Caco-2 (cell line): ENCODE results near the gene KIAA0513. TPM values are rescaled to one million over a fixed set of nuclear protein-coding genes. Genes with fewer than 3 reads are reported as not detected.

ENCODE experiments used
- BruUV-seq: library from RNA; stranded (reverse); fragments of 400-500 nt; replicated peaks from 2 replicates; lab custom pipeline; 2021; lab: Mats Ljungman, UMichigan
- CTCF ChIA-PET: fragments of 300-600 bp; sonication (Branson Sonifier 250); formaldehyde crosslinking; loops from one replicate; lab custom pipeline; 2022; ENCODE audit warnings: antibody characterized with exemption; lab: Charles Lee
- POLR2A ChIA-PET: fragments of 300-600 bp; sonication (Branson Sonifier 250); formaldehyde crosslinking; loops from one replicate; lab custom pipeline; 2022; ENCODE audit warnings: antibody characterized with exemption; lab: Charles Lee
- DNase-seq, 2 experiments: peaks; one replicate each; pipeline versions ENCODE4 v3.0.0 to v3.0.0-alpha.2; 2020 to 2022
- H3K27me3 ChIP-seq: replicated peaks from 2 replicates; pipeline ENCODE4 v1.6.0; 2011; ENCODE audit warnings: low read length; ENCODE audit not compliant: control insufficient read depth, insufficient read depth
- H3K36me3 ChIP-seq: 2 replicates; pipeline ENCODE4 v1.5.1; 2011; ENCODE audit warnings: low read length; ENCODE audit not compliant: control insufficient read depth, insufficient read depth
- H3K4me1 ChIP-seq: fragments of 250-450 bp; sonication (Bioruptor Pico); 2 replicates; pipeline ENCODE4 v1.5.1; 2020; ENCODE audit warnings: mild to moderate bottlenecking
- H3K4me3 ChIP-seq: 2 replicates; pipeline ENCODE4 v1.5.1; 2011; ENCODE audit warnings: low read depth, mild to moderate bottlenecking, control low read depth, low read length
- H3K9me3 ChIP-seq: fragments of 250-450 bp; sonication (Bioruptor Pico); 2 replicates; pipeline ENCODE4 v1.5.1; 2020; ENCODE audit warnings: mild to moderate bottlenecking, moderate library complexity
- H3K27ac Mint-ChIP-seq: one replicate; pipeline ENCODE4 v1.8.0; 2022; ENCODE audit warnings: mixed read lengths; ENCODE audit not compliant: unreplicated experiment
- H3K27me3 Mint-ChIP-seq: one replicate; pipeline ENCODE4 v1.8.0; 2022; ENCODE audit warnings: mixed read lengths; ENCODE audit not compliant: insufficient read depth, unreplicated experiment
- H3K36me3 Mint-ChIP-seq: one replicate; pipeline ENCODE4 v1.8.0; 2022; ENCODE audit warnings: mild to moderate bottlenecking, mixed read lengths; ENCODE audit not compliant: insufficient read depth, unreplicated experiment
- H3K4me1 Mint-ChIP-seq: one replicate; pipeline ENCODE4 v1.8.0; 2022; ENCODE audit warnings: low read depth, mixed read lengths; ENCODE audit not compliant: unreplicated experiment
- H3K4me3 Mint-ChIP-seq: one replicate; pipeline ENCODE4 v1.8.0; 2022; ENCODE audit warnings: mild to moderate bottlenecking, moderate library complexity, mixed read lengths; ENCODE audit not compliant: unreplicated experiment
- H3K9me3 Mint-ChIP-seq: one replicate; pipeline ENCODE4 v1.8.0; 2022; ENCODE audit warnings: mixed read lengths; ENCODE audit not compliant: unreplicated experiment
- CTCF ChIP-seq, 2 experiments: fragments of 200-600 bp in 1 of 2; IDR thresholded peaks; 1 replicate in 1 of 2; 2 replicates in 1 of 2; pipeline versions ENCODE4 v1.5.1 to v1.8.0; 2011 to 2022; ENCODE audit warnings: antibody characterized with exemption in 1 of 2, control low read depth in 1 of 2, inconsistent platforms in 1 of 2, low read depth in 1 of 2, low read length in 1 of 2, mild to moderate bottlenecking in 1 of 2, moderate library complexity in 1 of 2; ENCODE audit not compliant: insufficient read depth in 1 of 2, severe bottlenecking in 1 of 2, unreplicated experiment in 1 of 2
- intact Hi-C: fragments of 100-400 bp; cut with micrococcal nuclease; formaldehyde crosslinking; loops from one replicate; pipeline ENCODE4 v1.10.0; 2022; ENCODE audit not compliant: unreplicated experiment
- total RNA-seq: library from RNA; stranded (reverse); gene quantifications from 2 replicates; pipeline ENCODE4 v1.2.3, GENCODE V29; 2022

KIAA0513 gene
- total RNA-seq, 1 experiment from 2014 or later, result 7.9 TPM

- Mint-ChIP-seq H3K4me3 (no peak overlapping the region), H3K27me3 (no peaks in the 10 kb centered on the region), H3K27ac (no peak overlapping the region), H3K4me1 (peaks cover 8% of the 10 kb centered on the region), H3K9me3 (no peaks in the 10 kb centered on the region), H3K36me3 (no peaks in the 10 kb centered on the region)
- intact Hi-C loops, result no loop called here
- POLR2A ChIA-PET, result no interaction called here
- CTCF ChIA-PET, result interaction anchor here (0.5 to 1.0 kb wide), 3 partner anchors 25 to 114 kb away, joined by 3 to 5 read pairs (median 4); no protein-coding TSS in a partner anchor
- TF ChIP-seq CTCF (IDR thresholded peaks at IDR 0.05; ENCODE audit: insufficient read depth in 1 of 2, low read depth in 1 of 2, low read length in 1 of 2, severe bottlenecking in 1 of 2, unreplicated experiment in 1 of 2), result no peak
- BruUV-seq, result no TSS peak
- no peaks in the 10 kb centered on the region for H3K9me3 ChIP-seq
- no peaks in the 10 kb centered on the region for H3K36me3 ChIP-seq
- H3K4me1 ChIP-seq, result peaks cover under 1% of the 10 kb centered on the region; the same call in 1 of the 2 replicates
- DNase-seq, result no peak
- no peaks in the 10 kb centered on the region for H3K27me3 ChIP-seq
- H3K4me3 ChIP-seq, result no peak overlapping the region
Measured at GRCh38 chr16:85061566-85061965, 34.0 kb downstream of the KIAA0513 start.

- Mint-ChIP-seq H3K9me3 (no peaks in the 10 kb centered on the region), H3K4me1 (peaks cover 4% of the 10 kb centered on the region), H3K36me3 (no peaks in the 10 kb centered on the region), H3K27me3 (no peaks in the 10 kb centered on the region), H3K27ac (no peak overlapping the region), H3K4me3 (no peak overlapping the region)
- intact Hi-C loops, result no loop called here
- no peak for TF ChIP-seq CTCF (IDR thresholded peaks at IDR 0.05; ENCODE audit: insufficient read depth in 1 of 2, low read depth in 1 of 2, low read length in 1 of 2, severe bottlenecking in 1 of 2, unreplicated experiment in 1 of 2)
- H3K4me1 ChIP-seq, result peaks cover 8% of the 10 kb centered on the region
- no peaks in the 10 kb centered on the region for H3K27me3 ChIP-seq
- no peaks in the 10 kb centered on the region for H3K36me3 ChIP-seq
- BruUV-seq, result no TSS peak
- ChIA-PET CTCF (no interaction called here), POLR2A (no interaction called here)
- no peak overlapping the region for H3K4me3 ChIP-seq
- H3K9me3 ChIP-seq, result no peaks in the 10 kb centered on the region
- DNase-seq, result no peak
Measured at GRCh38 chr16:85062323-85062722, 34.7 kb downstream of the KIAA0513 start.

GRCh38 chr16:85062845-85063244 lies 35.2 kb downstream of the KIAA0513 start:
- ChIA-PET CTCF (no interaction called here), POLR2A (no interaction called here)
- intact Hi-C loops, result no loop called here
- no peak for DNase-seq
- no peak overlapping the region for H3K4me3 ChIP-seq
- Mint-ChIP-seq H3K36me3 (no peaks in the 10 kb centered on the region), H3K27ac (no peak overlapping the region), H3K9me3 (no peaks in the 10 kb centered on the region), H3K4me3 (no peak overlapping the region), H3K4me1 (no peaks in the 10 kb centered on the region), H3K27me3 (no peaks in the 10 kb centered on the region)
- no peaks in the 10 kb centered on the region for H3K27me3 ChIP-seq
- no peaks in the 10 kb centered on the region for H3K36me3 ChIP-seq
- BruUV-seq, result no TSS peak
- H3K4me1 ChIP-seq, result peaks cover 12% of the 10 kb centered on the region
- TF ChIP-seq CTCF (IDR thresholded peaks at IDR 0.05; ENCODE audit: insufficient read depth in 1 of 2, low read depth in 1 of 2, low read length in 1 of 2, severe bottlenecking in 1 of 2, unreplicated experiment in 1 of 2), result no peak
- H3K9me3 ChIP-seq, result no peaks in the 10 kb centered on the region
